Measurements from ENCODE around the gene CHD6. TPM values are rescaled to one million over a fixed set of nuclear protein-coding genes. Genes with fewer than 3 reads are reported as not detected.

Gene CHD6
- total and polyA plus RNA-seq, 2 of the 13 experiments (the other 11 are each of a cell fraction or from before 2014, with no cell fraction given) = 14.4 to 52.0 TPM

- TF ChIP-seq, protein P1, sequence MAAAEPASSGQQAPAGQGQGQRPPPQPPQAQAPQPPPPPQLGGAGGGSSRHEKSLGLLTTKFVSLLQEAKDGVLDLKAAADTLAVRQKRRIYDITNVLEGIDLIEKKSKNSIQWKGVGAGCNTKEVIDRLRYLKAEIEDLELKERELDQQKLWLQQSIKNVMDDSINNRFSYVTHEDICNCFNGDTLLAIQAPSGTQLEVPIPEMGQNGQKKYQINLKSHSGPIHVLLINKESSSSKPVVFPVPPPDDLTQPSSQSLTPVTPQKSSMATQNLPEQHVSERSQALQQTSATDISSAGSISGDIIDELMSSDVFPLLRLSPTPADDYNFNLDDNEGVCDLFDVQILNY (CRISPR knock-in tag; conservative IDR thresholded peaks at IDR 0.05) = no peak
- TF ChIP-seq RAD21 (CRISPR knock-in tag; IDR thresholded peaks at IDR 0.05) = no peak
- TF ChIP-seq, protein P2, sequence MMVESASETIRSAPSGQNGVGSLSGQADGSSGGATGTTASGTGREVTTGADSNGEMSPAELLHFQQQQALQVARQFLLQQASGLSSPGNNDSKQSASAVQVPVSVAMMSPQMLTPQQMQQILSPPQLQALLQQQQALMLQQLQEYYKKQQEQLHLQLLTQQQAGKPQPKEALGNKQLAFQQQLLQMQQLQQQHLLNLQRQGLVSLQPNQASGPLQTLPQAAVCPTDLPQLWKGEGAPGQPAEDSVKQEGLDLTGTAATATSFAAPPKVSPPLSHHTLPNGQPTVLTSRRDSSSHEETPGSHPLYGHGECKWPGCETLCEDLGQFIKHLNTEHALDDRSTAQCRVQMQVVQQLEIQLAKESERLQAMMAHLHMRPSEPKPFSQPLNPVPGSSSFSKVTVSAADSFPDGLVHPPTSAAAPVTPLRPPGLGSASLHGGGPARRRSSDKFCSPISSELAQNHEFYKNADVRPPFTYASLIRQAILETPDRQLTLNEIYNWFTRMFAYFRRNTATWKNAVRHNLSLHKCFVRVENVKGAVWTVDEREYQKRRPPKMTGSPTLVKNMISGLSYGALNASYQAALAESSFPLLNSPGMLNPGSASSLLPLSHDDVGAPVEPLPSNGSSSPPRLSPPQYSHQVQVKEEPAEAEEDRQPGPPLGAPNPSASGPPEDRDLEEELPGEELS (CRISPR knock-in tag; IDR thresholded peaks at IDR 0.05) = no peak
- TF ChIP-seq TEAD3 (CRISPR knock-in tag; optimal IDR thresholded peaks at IDR 0.05; ENCODE audit: borderline replicate concordance) = peak; percentile 84
- TF ChIP-seq IKZF1 (IDR thresholded peaks at IDR 0.05) = no peak
- TF ChIP-seq SRF (IDR thresholded peaks at IDR 0.05; ENCODE audit: low read depth, low read length) = no peak
- no peak for TF ChIP-seq ARID2 (CRISPR knock-in tag; IDR thresholded peaks at IDR 0.05; ENCODE audit: borderline replicate concordance)
- 0 out of 2 replicates have a peak, but pooled peaks have one; percentile 37 for TF ChIP-seq USF2 (IDR thresholded peaks at IDR 0.05; ENCODE audit: low read depth, low read length)
- no peak for TF ChIP-seq USF2 (CRISPR knock-in tag; IDR thresholded peaks at IDR 0.05; ENCODE audit: borderline replicate concordance)
- TF ChIP-seq CEBPB (IDR thresholded peaks at IDR 0.05; ENCODE audit: borderline replicate concordance, low read depth, low read length) = peak; percentile 45; the same call in 1 of the 2 replicates
- no peak for TF ChIP-seq MAF1 (CRISPR knock-in tag; IDR thresholded peaks at IDR 0.05; ENCODE audit: borderline replicate concordance)
- no peak for TF ChIP-seq SMAD9 (CRISPR knock-in tag; IDR thresholded peaks at IDR 0.05)
- TF ChIP-seq DNMT3B (CRISPR knock-in tag; conservative IDR thresholded peaks at IDR 0.05) = peak; percentile 93
- no peak for TF ChIP-seq BORCS8-MEF2B (CRISPR knock-in tag; IDR thresholded peaks at IDR 0.05)
- no peak for TF ChIP-seq ZBTB38 (CRISPR knock-in tag; IDR thresholded peaks at IDR 0.05)
- no peak for TF ChIP-seq ZNF816 (CRISPR knock-in tag; IDR thresholded peaks at IDR 0.05; ENCODE audit: borderline replicate concordance)
- no peak for TF ChIP-seq PBX2 (CRISPR knock-in tag; IDR thresholded peaks at IDR 0.05)
- TF ChIP-seq REPIN1 (CRISPR knock-in tag; IDR thresholded peaks at IDR 0.05; ENCODE audit: borderline replicate concordance, low read depth) = no peak
- TF ChIP-seq, protein P3, sequence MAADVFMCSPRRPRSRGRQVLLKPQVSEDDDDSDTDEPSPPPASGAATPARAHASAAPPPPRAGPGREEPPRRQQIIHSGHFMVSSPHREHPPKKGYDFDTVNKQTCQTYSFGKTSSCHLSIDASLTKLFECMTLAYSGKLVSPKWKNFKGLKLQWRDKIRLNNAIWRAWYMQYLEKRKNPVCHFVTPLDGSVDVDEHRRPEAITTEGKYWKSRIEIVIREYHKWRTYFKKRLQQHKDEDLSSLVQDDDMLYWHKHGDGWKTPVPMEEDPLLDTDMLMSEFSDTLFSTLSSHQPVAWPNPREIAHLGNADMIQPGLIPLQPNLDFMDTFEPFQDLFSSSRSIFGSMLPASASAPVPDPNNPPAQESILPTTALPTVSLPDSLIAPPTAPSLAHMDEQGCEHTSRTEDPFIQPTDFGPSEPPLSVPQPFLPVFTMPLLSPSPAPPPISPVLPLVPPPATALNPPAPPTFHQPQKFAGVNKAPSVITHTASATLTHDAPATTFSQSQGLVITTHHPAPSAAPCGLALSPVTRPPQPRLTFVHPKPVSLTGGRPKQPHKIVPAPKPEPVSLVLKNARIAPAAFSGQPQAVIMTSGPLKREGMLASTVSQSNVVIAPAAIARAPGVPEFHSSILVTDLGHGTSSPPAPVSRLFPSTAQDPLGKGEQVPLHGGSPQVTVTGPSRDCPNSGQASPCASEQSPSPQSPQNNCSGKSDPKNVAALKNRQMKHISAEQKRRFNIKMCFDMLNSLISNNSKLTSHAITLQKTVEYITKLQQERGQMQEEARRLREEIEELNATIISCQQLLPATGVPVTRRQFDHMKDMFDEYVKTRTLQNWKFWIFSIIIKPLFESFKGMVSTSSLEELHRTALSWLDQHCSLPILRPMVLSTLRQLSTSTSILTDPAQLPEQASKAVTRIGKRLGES (CRISPR knock-in tag; IDR thresholded peaks at IDR 0.05; ENCODE audit: borderline replicate concordance) = no peak
Observed at GRCh38 chr20:41428285-41428684, 189.9 kb downstream of the CHD6 start (continued).

All from HepG2 (cell line).